Panc1 (cell line): Measurements from ENCODE around the gene FAM81B.

Source experiments
- CTCF ChIP-seq: fragments of 450-650 bp; IDR thresholded peaks from 2 replicates; pipeline ENCODE4 v1.5.1; 2017; ENCODE audit warnings: mild to moderate bottlenecking
- POLR2AphosphoS5 ChIP-seq: IDR thresholded peaks from 2 replicates; pipeline ENCODE4 v1.6.1; 2012; ENCODE audit warnings: mild to moderate bottlenecking, low read depth, low read length, moderate library complexity
- REST ChIP-seq, 2 experiments: IDR thresholded peaks; 2 replicates each; pipeline ENCODE4 v1.6.1; 2011 to 2012; ENCODE audit warnings: low read depth in 2 of 2, control low read depth in 1 of 2, low read length in 1 of 2, mild to moderate bottlenecking in 1 of 2, moderate library complexity in 1 of 2; ENCODE audit not compliant: insufficient read depth in 1 of 2
- SIN3A ChIP-seq: IDR thresholded peaks from 2 replicates; pipeline ENCODE4 v1.6.1; 2012; ENCODE audit warnings: low read depth, mild to moderate bottlenecking, low read length, moderate library complexity, borderline replicate concordance; ENCODE audit not compliant: insufficient read depth
- TCF7L2 ChIP-seq: IDR thresholded peaks from 2 replicates; pipeline ENCODE4 v1.6.1; 2011; ENCODE audit warnings: mild to moderate bottlenecking, low read depth, low read length, inconsistent platforms

DNA sequence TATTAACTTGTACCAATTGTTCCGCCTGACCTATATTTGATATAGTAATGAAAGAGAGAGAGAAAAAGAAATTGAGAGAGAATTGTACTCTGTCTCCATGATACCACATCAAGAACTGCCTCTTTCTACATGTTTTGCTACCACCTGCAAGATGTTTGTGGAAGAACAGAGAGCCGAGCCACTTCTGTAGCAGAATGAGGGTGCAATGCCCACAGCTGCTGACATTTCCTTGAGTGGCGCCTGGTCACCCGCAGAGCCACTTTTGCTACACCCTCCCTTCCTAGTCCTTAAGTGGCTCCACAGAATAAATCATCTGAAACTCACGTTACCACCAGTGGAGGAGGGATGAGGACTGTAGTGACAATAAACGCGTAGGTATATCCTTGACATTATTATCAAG is 17.1 kb upstream of the FAM81B start:
- no peak for TF ChIP-seq CTCF
- no peak for TF ChIP-seq POLR2AphosphoS5
- TF ChIP-seq SIN3A = no peak
- TF ChIP-seq REST (IDR thresholded peaks at IDR 0.05; ENCODE audit: insufficient read depth in 1 of 2, low read depth in 2 of 2, low read length in 1 of 2) = no peak
- no peak for TF ChIP-seq TCF7L2
